T-helper 2 cell (primary cell): ENCODE data around the gene RAB3GAP1.
"Not testable (repeated sequence)": the region's sequence is repeated elsewhere in the genome, so short reads cannot be mapped to it uniquely, and the experiment has no call there.

Experiments
- DNase-seq, 5 experiments: peaks; one replicate each; pipeline versions ENCODE4 v3.0.0 to v3.0.0-alpha.2; 2012 to 2022
- total RNA-seq, 2 donors: gene quantifications; one replicate each; lab custom pipeline; 2026; lab: John Stamatoyannopoulos, UW

RAB3GAP1 gene
- total RNA-seq, result 113 to 118 reads per million in 2 donors

GRCh38 chr2:135052042-135052876 is at the start of gene RAB3GAP1:
RAB3GAP1 (plus strand) TSS chr2:135052292; CDS start chr2:135052308, 16 bp downstream.
- peak; percentile 74 to 98 (median 89) for DNase-seq

GRCh38 chr2:135002836-135003235 is 49.3 kb upstream of the RAB3GAP1 start:
- DNase-seq, result no peak

- peak; percentile 23 to 69 (median 57) for DNase-seq
Observed at GRCh38 chr2:135004005-135004746, 47.9 kb upstream of the RAB3GAP1 start.

GRCh38 chr2:135005753-135006152 is 46.3 kb upstream of the RAB3GAP1 start:
- no peak for DNase-seq

- no peak for DNase-seq
Observed at GRCh38 chr2:135009339-135009738, 42.8 kb upstream of the RAB3GAP1 start.

GRCh38 chr2:135010200-135010942 is 41.7 kb upstream of the RAB3GAP1 start:
- peak in 1 of 5 experiments; percentile 73 for DNase-seq

- no peak for DNase-seq
Observed at GRCh38 chr2:135011633-135012032, 40.5 kb upstream of the RAB3GAP1 start.

GRCh38 chr2:135021618-135022017 is 30.5 kb upstream of the RAB3GAP1 start:
- no peak for DNase-seq

GRCh38 chr2:135022952-135023880 is 28.9 kb upstream of the RAB3GAP1 start:
- DNase-seq, result no peak

GRCh38 chr2:135023886-135024485 is 28.1 kb upstream of the RAB3GAP1 start:
- DNase-seq, result no peak

- DNase-seq, result no peak
Observed at GRCh38 chr2:135029481-135030134, 22.5 kb upstream of the RAB3GAP1 start.

GRCh38 chr2:135030826-135031225 is 21.3 kb upstream of the RAB3GAP1 start:
- DNase-seq, result peak in 1 of 5 experiments; percentile 28

GRCh38 chr2:135033216-135033615 is 18.9 kb upstream of the RAB3GAP1 start:
- not testable (repeated sequence) for DNase-seq

GRCh38 chr2:135037831-135038230 is 14.3 kb upstream of the RAB3GAP1 start:
- no peak for DNase-seq

- DNase-seq, result peak in 2 of 5 experiments; percentile 12 to 19
Observed at GRCh38 chr2:135043345-135043744, 8.7 kb upstream of the RAB3GAP1 start.

- DNase-seq, result no peak
Observed at GRCh38 chr2:135047300-135047699, 4.8 kb upstream of the RAB3GAP1 start, which contains the start of gene MAP3K19. MAP3K19 (minus strand) TSS chr2:135047447; CDS start chr2:135024647, 22,800 bp downstream.

GRCh38 chr2:135048122-135048521 is 4.0 kb upstream of the RAB3GAP1 start:
- no peak for DNase-seq

- DNase-seq, result no peak
Observed at GRCh38 chr2:135050132-135050531, 2.0 kb upstream of the RAB3GAP1 start.

- no peak for DNase-seq
Observed at GRCh38 chr2:135050684-135051083, 1.4 kb upstream of the RAB3GAP1 start.

- DNase-seq, result peak in 3 of 5 experiments; percentile 6 to 80 (median 12)
Observed at GRCh38 chr2:135052997-135053474, 944 bp downstream of the RAB3GAP1 start.
